OCI-LY7 (cell line): ENCODE measurements around the gene ROBO1. TPM values are rescaled to one million over a fixed set of nuclear protein-coding genes. Genes with fewer than 3 reads are reported as not detected.

Experiments used
- BruUV-seq: library from RNA; stranded (reverse); fragments of 400-500 nt; replicated peaks from 2 replicates; lab custom pipeline; 2021; lab: Mats Ljungman, UMichigan
- CTCF ChIA-PET: fragments of 300-600 bp; sonication (Branson Sonifier 250); formaldehyde crosslinking; loops from one replicate; lab custom pipeline; 2022; ENCODE audit warnings: antibody characterized with exemption; ENCODE audit not compliant: unreplicated experiment; lab: Charles Lee
- POLR2A ChIA-PET: fragments of 300-600 bp; sonication (Branson Sonifier 250); formaldehyde crosslinking; loops from one replicate; lab custom pipeline; 2022; ENCODE audit warnings: antibody characterized with exemption; lab: Charles Lee
- DNase-seq: peaks from one replicate; pipeline ENCODE4 v3.0.0-alpha.2; 2015; ENCODE audit warnings: low spot score
- H2AFZ ChIP-seq: fragments of 200-600 bp; sonication (generic), shearing (Covaris generic); 2 replicates; pipeline ENCODE4 v1.6.1; 2014; ENCODE audit warnings: mild to moderate bottlenecking, antibody characterized with exemption, low read length, moderate library complexity
- H3K27ac ChIP-seq: fragments of 200-600 bp; sonication (generic); 2 replicates; pipeline ENCODE4 v1.5.1; 2014; ENCODE audit warnings: mixed run types, low read depth, mild to moderate bottlenecking, moderate library complexity, low read length, inconsistent platforms; ENCODE audit not compliant: poor library complexity, severe bottlenecking
- H3K36me3 ChIP-seq: fragments of 200-600 bp; sonication (generic); 2 replicates; pipeline ENCODE4 v1.6.1; 2014; ENCODE audit warnings: mild to moderate bottlenecking, antibody characterized with exemption, low read length, moderate library complexity, mixed read lengths; ENCODE audit not compliant: insufficient read depth
- H3K4me1 ChIP-seq: fragments of 200-600 bp; sonication (generic); 2 replicates; pipeline ENCODE4 v1.5.1; 2014; ENCODE audit warnings: mild to moderate bottlenecking, low read length; ENCODE audit not compliant: insufficient read depth, poor library complexity, severe bottlenecking
- H3K4me2 ChIP-seq: fragments of 200-600 bp; sonication (generic); 2 replicates; pipeline ENCODE4 v1.6.1; 2014; ENCODE audit warnings: mild to moderate bottlenecking, low read length
- H3K4me3 ChIP-seq: fragments of 200-600 bp; sonication (generic); 2 replicates; pipeline ENCODE4 v1.5.1; 2014; ENCODE audit warnings: mild to moderate bottlenecking, low read depth, low read length; ENCODE audit not compliant: poor library complexity, severe bottlenecking
- H3K79me2 ChIP-seq: fragments of 200-600 bp; sonication (generic); 2 replicates; pipeline ENCODE4 v1.6.1; 2016; ENCODE audit warnings: low read depth, mild to moderate bottlenecking, low read length, moderate library complexity, mixed read lengths; ENCODE audit not compliant: insufficient read depth
- H3K9me2 ChIP-seq: fragments of 200-600 bp; sonication (generic); 2 replicates; pipeline ENCODE4 v1.6.1; 2016; ENCODE audit warnings: mild to moderate bottlenecking, low read length, mixed read lengths; ENCODE audit not compliant: insufficient read depth
- H3K9me3 ChIP-seq: fragments of 200-600 bp; sonication (generic); 2 replicates; pipeline ENCODE4 v1.6.1; 2014; ENCODE audit warnings: mild to moderate bottlenecking, mixed run types, low read length, mixed read lengths
- H4K20me1 ChIP-seq: fragments of 200-600 bp; sonication (generic); 2 replicates; pipeline ENCODE4 v1.6.1; 2014; ENCODE audit warnings: mild to moderate bottlenecking, antibody characterized with exemption, low read length, moderate library complexity, mixed read lengths; ENCODE audit not compliant: insufficient read depth
- CTCF ChIP-seq: fragments of 200-600 bp; sonication (generic); conservative IDR thresholded peaks from 2 replicates; pipeline ENCODE4 v1.5.1; 2014; ENCODE audit warnings: mild to moderate bottlenecking, antibody characterized with exemption, low read length, moderate library complexity, mixed read lengths
- EZH2phosphoT487 ChIP-seq: fragments of 200-600 bp; sonication (generic); IDR thresholded peaks from 2 replicates; pipeline ENCODE4 v1.6.1; 2018; ENCODE audit warnings: low read depth, borderline replicate concordance, mild to moderate bottlenecking, mixed run types, antibody characterized with exemption, low read length, moderate library complexity, mixed read lengths
- intact Hi-C: fragments of 100-400 bp; cut with micrococcal nuclease; formaldehyde crosslinking; loops from one replicate; pipeline ENCODE4 v1.10.0; 2022; ENCODE audit not compliant: unreplicated experiment
- total RNA-seq, 2 experiments: library from RNA; depleted of rRNA in 1 of 2; stranded (reverse); fragments of >200 nt in 1 of 2; shearing (Covaris generic) in 1 of 2; gene quantifications; 2 replicates each; pipeline ENCODE4 v1.2.3, GENCODE V29; 2014 to 2022

The ROBO1 gene
- total RNA-seq, 2 experiments from 2014 or later = not detected

GRCh38 chr3:79200456-79200855, 567.3 kb downstream of the ROBO1 start:
- BruUV-seq = no TSS peak
- Histone ChIP-seq H3K27ac (no peak overlapping the region), H3K36me3 (no peaks in the 10 kb centered on the region), H3K4me3 (no peak overlapping the region), H3K79me2 (no peaks in the 10 kb centered on the region), H3K9me3 (no peaks in the 10 kb centered on the region), H4K20me1 (no peaks in the 10 kb centered on the region), H3K9me2 (no peaks in the 10 kb centered on the region), H2AFZ (no peak overlapping the region), H3K4me1 (no peaks in the 10 kb centered on the region), H3K4me2 (no peak overlapping the region)
- TF ChIP-seq EZH2phosphoT487 (no peak), CTCF (no peak)
- POLR2A ChIA-PET = interaction anchor here (0.5 kb wide), 1 partner anchor 118 kb away, joined by 3 read pairs; no protein-coding TSS in a partner anchor
- CTCF ChIA-PET = no interaction called here
- intact Hi-C loops = no loop called here
- DNase-seq = no peak

GRCh38 chr3:79199966-79200365, 567.8 kb downstream of the ROBO1 start:
- TF ChIP-seq CTCF = no peak
- no peak for TF ChIP-seq EZH2phosphoT487
- Histone ChIP-seq H3K4me2 (no peak overlapping the region), H3K27ac (no peak overlapping the region), H3K9me3 (no peaks in the 10 kb centered on the region), H2AFZ (no peak overlapping the region), H3K4me1 (no peaks in the 10 kb centered on the region), H3K9me2 (no peaks in the 10 kb centered on the region), H3K4me3 (no peak overlapping the region), H3K36me3 (no peaks in the 10 kb centered on the region), H3K79me2 (no peaks in the 10 kb centered on the region), H4K20me1 (no peaks in the 10 kb centered on the region)
- intact Hi-C loops = no loop called here
- ChIA-PET CTCF (no interaction called here), POLR2A (interaction anchor here (0.5 kb wide), 1 partner anchor 117 kb away, joined by 3 read pairs; no protein-coding TSS in a partner anchor)
- DNase-seq = no peak
- BruUV-seq = no TSS peak

- H3K4me1 ChIP-seq = no peaks in the 10 kb centered on the region
- intact Hi-C loops = no loop called here
- no peak overlapping the region for H3K4me3 ChIP-seq
- no peaks in the 10 kb centered on the region for H3K9me3 ChIP-seq
- no TSS peak for BruUV-seq
- H3K4me2 ChIP-seq = no peak overlapping the region
- H2AFZ ChIP-seq = no peak overlapping the region
- CTCF ChIA-PET = no interaction called here
- no peaks in the 10 kb centered on the region for H3K79me2 ChIP-seq
- TF ChIP-seq EZH2phosphoT487 (no peak), CTCF (no peak)
- H3K36me3 ChIP-seq = no peaks in the 10 kb centered on the region
- POLR2A ChIA-PET = interaction anchor here (0.6 kb wide), 1 partner anchor 665 kb away, joined by 3 read pairs; no protein-coding TSS in a partner anchor
- no peaks in the 10 kb centered on the region for H4K20me1 ChIP-seq
- no peaks in the 10 kb centered on the region for H3K9me2 ChIP-seq
- no peak overlapping the region for H3K27ac ChIP-seq
- DNase-seq = no peak
Measured at GRCh38 chr3:79187426-79187825, 580.4 kb downstream of the ROBO1 start.
